ENCODE data around the gene RAB7B. TPM values are rescaled to one million over a fixed set of nuclear protein-coding genes. Genes with fewer than 3 reads are reported as not detected.

The RAB7B gene
- total RNA-seq, 1 donor from 2014 or later, result 4.4 TPM

DNA sequence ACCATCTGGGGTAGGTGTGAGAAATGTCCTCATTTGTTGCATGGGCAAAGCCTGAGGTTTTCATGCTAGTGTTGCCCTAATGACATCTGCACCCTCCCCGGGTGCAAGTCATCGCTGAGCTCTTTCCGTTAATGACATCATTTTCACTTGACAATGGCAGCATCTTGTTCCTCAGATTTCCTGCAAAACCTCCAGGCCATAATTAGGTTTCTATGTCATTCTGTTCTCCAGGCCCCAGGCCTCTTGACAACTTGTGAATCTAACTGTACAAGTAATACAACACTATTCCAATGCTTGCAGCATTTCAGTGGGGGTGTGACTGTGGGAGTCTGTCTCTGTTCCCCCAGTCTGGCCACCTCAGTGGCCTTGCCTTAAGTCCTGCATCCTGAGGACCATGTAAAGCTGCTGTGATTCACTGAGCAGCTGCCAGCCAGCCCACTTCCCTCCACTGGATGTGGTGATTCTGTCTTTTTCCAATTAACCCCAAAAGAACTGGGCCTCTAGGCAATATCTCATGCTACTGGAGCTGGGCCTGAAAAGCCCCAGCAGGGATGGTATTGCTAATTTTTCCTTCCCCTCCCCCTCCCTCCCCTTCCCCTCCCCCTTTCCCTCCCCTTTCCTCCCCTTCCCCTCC, 22.8 kb downstream of the RAB7B start:
- Mint-ChIP-seq H3K4me1 (peaks cover 37% of the 10 kb centered on the region), H3K27me3 (ENCODE audit: low read depth) (no peaks in the 10 kb centered on the region), H3K4me3 (no peak overlapping the region), H3K27ac (ENCODE audit: unreplicated experiment) (peak overlapping the region; percentile 65), H3K36me3 (ENCODE audit: low read depth) (no peaks in the 10 kb centered on the region), H3K9me3 (no peaks in the 10 kb centered on the region)
- TF ChIP-seq, protein P1, sequence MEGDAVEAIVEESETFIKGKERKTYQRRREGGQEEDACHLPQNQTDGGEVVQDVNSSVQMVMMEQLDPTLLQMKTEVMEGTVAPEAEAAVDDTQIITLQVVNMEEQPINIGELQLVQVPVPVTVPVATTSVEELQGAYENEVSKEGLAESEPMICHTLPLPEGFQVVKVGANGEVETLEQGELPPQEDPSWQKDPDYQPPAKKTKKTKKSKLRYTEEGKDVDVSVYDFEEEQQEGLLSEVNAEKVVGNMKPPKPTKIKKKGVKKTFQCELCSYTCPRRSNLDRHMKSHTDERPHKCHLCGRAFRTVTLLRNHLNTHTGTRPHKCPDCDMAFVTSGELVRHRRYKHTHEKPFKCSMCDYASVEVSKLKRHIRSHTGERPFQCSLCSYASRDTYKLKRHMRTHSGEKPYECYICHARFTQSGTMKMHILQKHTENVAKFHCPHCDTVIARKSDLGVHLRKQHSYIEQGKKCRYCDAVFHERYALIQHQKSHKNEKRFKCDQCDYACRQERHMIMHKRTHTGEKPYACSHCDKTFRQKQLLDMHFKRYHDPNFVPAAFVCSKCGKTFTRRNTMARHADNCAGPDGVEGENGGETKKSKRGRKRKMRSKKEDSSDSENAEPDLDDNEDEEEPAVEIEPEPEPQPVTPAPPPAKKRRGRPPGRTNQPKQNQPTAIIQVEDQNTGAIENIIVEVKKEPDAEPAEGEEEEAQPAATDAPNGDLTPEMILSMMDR (conservative IDR thresholded peaks at IDR 0.05), result no peak
- DNase-seq (ENCODE audit: low read depth, low spot score), result no peak

GRCh38 chr1:205979301-205979700, 23.9 kb downstream of the RAB7B start:
- Mint-ChIP-seq H3K9me3 (peaks cover 9% of the 10 kb centered on the region), H3K27me3 (ENCODE audit: low read depth) (no peaks in the 10 kb centered on the region), H3K27ac (ENCODE audit: unreplicated experiment) (peak overlapping the region; percentile 51), H3K36me3 (ENCODE audit: low read depth) (peaks cover 4% of the 10 kb centered on the region), H3K4me1 (peaks cover 44% of the 10 kb centered on the region), H3K4me3 (no peak overlapping the region)
- TF ChIP-seq, protein P1 (conservative IDR thresholded peaks at IDR 0.05), result no peak
- no peak for DNase-seq (ENCODE audit: low read depth, low spot score)

- H3K27ac Mint-ChIP-seq (ENCODE audit: unreplicated experiment), result peak overlapping the region; percentile 21
- TF ChIP-seq, protein P1 (conservative IDR thresholded peaks at IDR 0.05), result no peak
Measured at GRCh38 chr1:205978676-205979075, 24.5 kb downstream of the RAB7B start.

DNA sequence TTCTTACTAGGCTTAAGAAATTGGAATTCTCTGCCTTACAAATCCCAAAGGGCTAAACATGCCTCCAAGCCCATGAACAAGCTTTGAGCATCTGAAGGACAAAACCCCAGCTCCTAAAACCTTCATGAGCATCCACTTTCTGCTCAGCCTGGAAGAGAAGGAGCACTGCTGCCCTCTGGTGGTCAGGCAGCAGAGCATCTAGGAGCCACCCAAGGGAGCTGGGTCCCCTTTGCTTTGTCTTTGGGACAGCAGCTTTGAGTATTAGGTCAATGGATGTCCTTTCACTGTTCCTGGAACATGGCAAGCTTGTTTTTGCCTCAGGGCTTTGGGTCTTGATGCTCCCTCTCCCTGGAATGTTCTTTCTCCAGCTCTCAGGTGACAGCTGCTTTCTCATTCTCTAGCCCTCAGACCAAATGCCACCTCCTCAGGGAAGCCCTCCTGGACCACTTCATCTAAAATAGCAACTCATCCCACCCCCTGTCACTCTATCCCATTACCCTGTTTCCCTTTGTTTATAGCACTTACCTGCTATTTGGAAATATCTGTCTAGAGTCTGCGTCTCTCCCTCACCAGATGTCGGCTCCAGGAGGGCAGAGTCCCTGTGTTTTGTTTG, 25.7 kb downstream of the RAB7B start:
- TF ChIP-seq, protein P1 (conservative IDR thresholded peaks at IDR 0.05), result peak; percentile 98
- Mint-ChIP-seq H3K4me1 (peaks cover 56% of the 10 kb centered on the region), H3K9me3 (peaks cover 16% of the 10 kb centered on the region), H3K36me3 (ENCODE audit: low read depth) (peaks cover 4% of the 10 kb centered on the region), H3K27ac (ENCODE audit: unreplicated experiment) (peak overlapping the region; percentile 63), H3K4me3 (no peak overlapping the region), H3K27me3 (ENCODE audit: low read depth) (no peaks in the 10 kb centered on the region)
- peak; percentile 77 for DNase-seq (ENCODE audit: low read depth, low spot score)

More at GRCh38 chr1:205978676-205979075, 24.5 kb downstream of the RAB7B start:
- H3K4me3 Mint-ChIP-seq, result no peak overlapping the region
- H3K4me1 Mint-ChIP-seq, result peaks cover 45% of the 10 kb centered on the region
- no peaks in the 10 kb centered on the region for H3K27me3 Mint-ChIP-seq (ENCODE audit: low read depth)
- no peak for DNase-seq (ENCODE audit: low read depth, low spot score)
- peaks cover 4% of the 10 kb centered on the region for H3K36me3 Mint-ChIP-seq (ENCODE audit: low read depth)
- peaks cover 15% of the 10 kb centered on the region for H3K9me3 Mint-ChIP-seq

DNA sequence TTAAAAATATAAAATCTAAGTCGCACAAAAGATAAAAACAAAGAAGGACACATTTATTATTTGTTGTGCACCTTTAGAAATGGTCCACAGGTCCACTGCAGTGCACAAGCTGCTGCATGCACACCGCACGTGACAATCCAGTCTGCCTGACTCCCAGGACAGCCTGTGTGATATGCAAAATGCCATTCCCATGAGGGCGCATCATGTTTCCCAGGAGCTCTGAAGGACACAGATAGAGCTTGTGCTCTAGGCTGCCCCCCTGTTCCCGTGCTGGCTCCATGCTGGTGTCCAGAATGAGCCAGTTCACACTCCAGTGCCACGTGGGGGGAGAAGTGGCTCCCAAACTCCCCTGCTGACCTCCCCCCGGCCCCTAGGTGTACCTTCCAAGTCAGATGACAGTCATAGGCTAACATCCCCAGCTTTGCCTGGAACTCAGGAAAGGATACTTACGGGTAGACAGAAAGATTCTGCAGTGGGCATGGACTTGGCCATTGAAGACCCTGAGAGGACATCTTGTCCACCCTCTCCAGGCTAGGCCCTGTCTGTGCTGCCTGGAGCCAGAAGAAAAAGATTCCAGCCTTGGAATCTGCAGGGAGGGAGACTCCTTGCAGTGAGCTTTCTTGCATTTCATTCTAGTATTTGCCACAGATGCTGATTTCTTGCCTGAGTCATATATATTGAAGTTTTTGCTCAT, 26.3 kb downstream of the RAB7B start:
- TF ChIP-seq, protein P1 (conservative IDR thresholded peaks at IDR 0.05), result no peak
- Mint-ChIP-seq H3K36me3 (ENCODE audit: low read depth) (peaks cover 4% of the 10 kb centered on the region), H3K4me3 (no peak overlapping the region), H3K27me3 (ENCODE audit: low read depth) (no peaks in the 10 kb centered on the region), H3K4me1 (peaks cover 60% of the 10 kb centered on the region), H3K27ac (ENCODE audit: unreplicated experiment) (peak overlapping the region; percentile 15), H3K9me3 (peaks cover 16% of the 10 kb centered on the region)
- DNase-seq (ENCODE audit: low read depth, low spot score), result no peak
